ENCODE results near the gene CX3CR1.

CX3CR1 gene

DNA sequence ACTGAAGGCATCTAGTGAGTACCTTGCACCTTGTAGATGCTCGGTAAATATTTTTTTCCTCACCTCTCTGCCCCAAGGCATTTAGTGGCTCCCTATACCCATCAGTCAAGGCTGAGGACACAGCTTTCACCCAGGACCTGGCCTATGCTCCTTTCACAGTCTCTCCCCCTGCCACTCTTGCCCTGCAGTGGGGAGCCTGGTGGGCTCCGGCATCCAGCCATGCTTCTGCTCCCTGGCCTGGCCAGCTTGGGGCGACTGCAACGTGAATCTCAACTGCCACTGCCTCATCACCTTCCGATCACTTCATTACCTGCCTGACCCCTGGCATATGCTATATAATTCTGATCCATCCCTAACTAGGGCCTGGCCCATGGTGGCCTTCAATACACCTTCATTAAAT, 735 bp upstream of the CX3CR1 start:
- TF ChIP-seq GLIS3 (CRISPR knock-in tag; IDR thresholded peaks at IDR 0.05), result no peak
- TF ChIP-seq, protein P1, sequence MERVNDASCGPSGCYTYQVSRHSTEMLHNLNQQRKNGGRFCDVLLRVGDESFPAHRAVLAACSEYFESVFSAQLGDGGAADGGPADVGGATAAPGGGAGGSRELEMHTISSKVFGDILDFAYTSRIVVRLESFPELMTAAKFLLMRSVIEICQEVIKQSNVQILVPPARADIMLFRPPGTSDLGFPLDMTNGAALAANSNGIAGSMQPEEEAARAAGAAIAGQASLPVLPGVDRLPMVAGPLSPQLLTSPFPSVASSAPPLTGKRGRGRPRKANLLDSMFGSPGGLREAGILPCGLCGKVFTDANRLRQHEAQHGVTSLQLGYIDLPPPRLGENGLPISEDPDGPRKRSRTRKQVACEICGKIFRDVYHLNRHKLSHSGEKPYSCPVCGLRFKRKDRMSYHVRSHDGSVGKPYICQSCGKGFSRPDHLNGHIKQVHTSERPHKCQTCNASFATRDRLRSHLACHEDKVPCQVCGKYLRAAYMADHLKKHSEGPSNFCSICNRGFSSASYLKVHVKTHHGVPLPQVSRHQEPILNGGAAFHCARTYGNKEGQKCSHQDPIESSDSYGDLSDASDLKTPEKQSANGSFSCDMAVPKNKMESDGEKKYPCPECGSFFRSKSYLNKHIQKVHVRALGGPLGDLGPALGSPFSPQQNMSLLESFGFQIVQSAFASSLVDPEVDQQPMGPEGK (CRISPR knock-in tag; IDR thresholded peaks at IDR 0.05; ENCODE audit: borderline replicate concordance), result no peak
- TF ChIP-seq ZNF70 (CRISPR knock-in tag; IDR thresholded peaks at IDR 0.05), result no peak
- no peak for ATAC-seq

DNA sequence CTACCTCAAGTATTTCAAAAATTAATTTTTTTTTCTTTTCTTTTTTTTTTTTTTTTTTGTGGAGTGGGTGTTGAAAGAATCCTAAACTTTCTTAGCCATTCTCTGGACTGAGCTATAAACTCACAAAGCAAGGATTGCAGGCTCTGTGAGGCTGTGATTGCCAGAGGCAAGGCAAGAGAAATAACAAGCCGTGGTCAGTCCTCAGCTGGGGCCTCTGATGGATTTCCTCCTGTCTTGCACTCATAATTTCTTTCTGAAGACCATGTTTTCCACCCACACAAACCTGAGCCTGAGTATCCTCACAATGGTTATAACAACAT, 1.3 kb downstream of the CX3CR1 start:
- TF ChIP-seq TOX (CRISPR knock-in tag; IDR thresholded peaks at IDR 0.05; ENCODE audit: borderline replicate concordance) (no peak), ARNTL (CRISPR knock-in tag; IDR thresholded peaks at IDR 0.05; ENCODE audit: borderline replicate concordance, low read depth) (no peak), GLIS3 (CRISPR knock-in tag; IDR thresholded peaks at IDR 0.05) (no peak), CSDC2 (CRISPR knock-in tag; IDR thresholded peaks at IDR 0.05) (no peak), ZC3H10 (CRISPR knock-in tag; IDR thresholded peaks at IDR 0.05) (no peak), ZFP30 (CRISPR knock-in tag; IDR thresholded peaks at IDR 0.05) (no peak)
- TF ChIP-seq, protein P2, sequence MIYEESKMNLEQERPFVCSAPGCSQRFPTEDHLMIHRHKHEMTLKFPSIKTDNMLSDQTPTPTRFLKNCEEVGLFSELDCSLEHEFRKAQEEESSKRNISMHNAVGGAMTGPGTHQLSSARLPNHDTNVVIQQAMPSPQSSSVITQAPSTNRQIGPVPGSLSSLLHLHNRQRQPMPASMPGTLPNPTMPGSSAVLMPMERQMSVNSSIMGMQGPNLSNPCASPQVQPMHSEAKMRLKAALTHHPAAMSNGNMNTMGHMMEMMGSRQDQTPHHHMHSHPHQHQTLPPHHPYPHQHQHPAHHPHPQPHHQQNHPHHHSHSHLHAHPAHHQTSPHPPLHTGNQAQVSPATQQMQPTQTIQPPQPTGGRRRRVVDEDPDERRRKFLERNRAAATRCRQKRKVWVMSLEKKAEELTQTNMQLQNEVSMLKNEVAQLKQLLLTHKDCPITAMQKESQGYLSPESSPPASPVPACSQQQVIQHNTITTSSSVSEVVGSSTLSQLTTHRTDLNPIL (CRISPR knock-in tag; IDR thresholded peaks at IDR 0.05; ENCODE audit: low read depth), result no peak
- TF ChIP-seq, protein P1 (CRISPR knock-in tag; IDR thresholded peaks at IDR 0.05; ENCODE audit: borderline replicate concordance), result no peak
- TF ChIP-seq, protein P3, sequence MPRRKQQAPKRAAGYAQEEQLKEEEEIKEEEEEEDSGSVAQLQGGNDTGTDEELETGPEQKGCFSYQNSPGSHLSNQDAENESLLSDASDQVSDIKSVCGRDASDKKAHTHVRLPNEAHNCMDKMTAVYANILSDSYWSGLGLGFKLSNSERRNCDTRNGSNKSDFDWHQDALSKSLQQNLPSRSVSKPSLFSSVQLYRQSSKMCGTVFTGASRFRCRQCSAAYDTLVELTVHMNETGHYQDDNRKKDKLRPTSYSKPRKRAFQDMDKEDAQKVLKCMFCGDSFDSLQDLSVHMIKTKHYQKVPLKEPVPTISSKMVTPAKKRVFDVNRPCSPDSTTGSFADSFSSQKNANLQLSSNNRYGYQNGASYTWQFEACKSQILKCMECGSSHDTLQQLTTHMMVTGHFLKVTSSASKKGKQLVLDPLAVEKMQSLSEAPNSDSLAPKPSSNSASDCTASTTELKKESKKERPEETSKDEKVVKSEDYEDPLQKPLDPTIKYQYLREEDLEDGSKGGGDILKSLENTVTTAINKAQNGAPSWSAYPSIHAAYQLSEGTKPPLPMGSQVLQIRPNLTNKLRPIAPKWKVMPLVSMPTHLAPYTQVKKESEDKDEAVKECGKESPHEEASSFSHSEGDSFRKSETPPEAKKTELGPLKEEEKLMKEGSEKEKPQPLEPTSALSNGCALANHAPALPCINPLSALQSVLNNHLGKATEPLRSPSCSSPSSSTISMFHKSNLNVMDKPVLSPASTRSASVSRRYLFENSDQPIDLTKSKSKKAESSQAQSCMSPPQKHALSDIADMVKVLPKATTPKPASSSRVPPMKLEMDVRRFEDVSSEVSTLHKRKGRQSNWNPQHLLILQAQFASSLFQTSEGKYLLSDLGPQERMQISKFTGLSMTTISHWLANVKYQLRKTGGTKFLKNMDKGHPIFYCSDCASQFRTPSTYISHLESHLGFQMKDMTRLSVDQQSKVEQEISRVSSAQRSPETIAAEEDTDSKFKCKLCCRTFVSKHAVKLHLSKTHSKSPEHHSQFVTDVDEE (CRISPR knock-in tag; IDR thresholded peaks at IDR 0.05), result no peak
- TF ChIP-seq, protein P4, sequence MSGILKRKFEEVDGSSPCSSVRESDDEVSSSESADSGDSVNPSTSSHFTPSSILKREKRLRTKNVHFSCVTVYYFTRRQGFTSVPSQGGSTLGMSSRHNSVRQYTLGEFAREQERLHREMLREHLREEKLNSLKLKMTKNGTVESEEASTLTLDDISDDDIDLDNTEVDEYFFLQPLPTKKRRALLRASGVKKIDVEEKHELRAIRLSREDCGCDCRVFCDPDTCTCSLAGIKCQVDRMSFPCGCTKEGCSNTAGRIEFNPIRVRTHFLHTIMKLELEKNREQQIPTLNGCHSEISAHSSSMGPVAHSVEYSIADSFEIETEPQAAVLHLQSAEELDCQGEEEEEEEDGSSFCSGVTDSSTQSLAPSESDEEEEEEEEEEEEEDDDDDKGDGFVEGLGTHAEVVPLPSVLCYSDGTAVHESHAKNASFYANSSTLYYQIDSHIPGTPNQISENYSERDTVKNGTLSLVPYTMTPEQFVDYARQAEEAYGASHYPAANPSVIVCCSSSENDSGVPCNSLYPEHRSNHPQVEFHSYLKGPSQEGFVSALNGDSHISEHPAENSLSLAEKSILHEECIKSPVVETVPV (CRISPR knock-in tag; IDR thresholded peaks at IDR 0.05), result no peak
- ATAC-seq, result no peak

DNA sequence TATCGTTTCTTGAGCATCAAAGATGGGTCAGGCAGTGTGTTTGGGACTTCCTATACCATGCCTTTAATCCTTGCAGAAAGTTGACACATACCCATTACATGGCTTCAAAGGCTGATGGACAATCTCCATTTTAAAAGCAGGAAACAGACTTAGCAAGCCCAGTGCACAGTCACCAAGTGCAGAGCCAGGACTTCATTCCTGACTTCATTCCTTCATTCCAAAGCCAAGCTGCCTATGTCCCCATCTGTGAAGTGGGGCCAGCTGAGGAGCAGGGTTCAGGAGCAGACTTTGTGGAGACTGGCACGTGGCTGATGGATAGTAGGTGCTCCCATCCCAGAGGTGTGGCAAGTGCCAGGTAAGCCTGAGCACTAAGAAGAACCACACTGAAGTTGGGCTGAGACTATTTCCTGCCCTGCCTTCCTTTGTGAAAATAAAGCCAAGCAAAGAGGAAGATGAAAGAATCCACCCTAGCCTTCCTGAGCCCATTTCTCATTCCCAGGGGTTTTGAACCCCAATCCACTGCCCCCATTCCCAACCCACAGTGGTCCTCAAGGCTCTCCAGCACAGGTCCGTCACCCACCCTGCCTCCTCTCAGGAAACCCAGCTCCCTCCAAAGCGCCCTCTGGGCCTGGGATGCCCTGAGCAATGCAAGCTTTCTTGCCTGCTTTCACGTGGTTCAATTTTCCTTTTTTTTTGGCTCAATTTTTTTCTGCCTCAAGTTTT, 1.8 kb downstream of the CX3CR1 start:
- TF ChIP-seq CSDC2 (CRISPR knock-in tag; IDR thresholded peaks at IDR 0.05) (no peak), ZFP30 (CRISPR knock-in tag; IDR thresholded peaks at IDR 0.05) (no peak), ESRRG (CRISPR knock-in tag; IDR thresholded peaks at IDR 0.05) (no peak), GLIS3 (CRISPR knock-in tag; IDR thresholded peaks at IDR 0.05) (no peak), OSR1 (CRISPR knock-in tag; IDR thresholded peaks at IDR 0.05) (no peak), SNAI2 (CRISPR knock-in tag; IDR thresholded peaks at IDR 0.05) (no peak), TCF4 (CRISPR knock-in tag; IDR thresholded peaks at IDR 0.05; ENCODE audit: borderline replicate concordance) (no peak), ZFP3 (CRISPR knock-in tag; IDR thresholded peaks at IDR 0.05) (no peak), RARB (CRISPR knock-in tag; IDR thresholded peaks at IDR 0.05) (no peak), ZNF565 (CRISPR knock-in tag; conservative IDR thresholded peaks at IDR 0.05; ENCODE audit: low read depth) (no peak), BACH2 (CRISPR knock-in tag; IDR thresholded peaks at IDR 0.05; ENCODE audit: borderline replicate concordance) (no peak), ZNF70 (CRISPR knock-in tag; IDR thresholded peaks at IDR 0.05) (no peak)
- TF ChIP-seq, protein P5, sequence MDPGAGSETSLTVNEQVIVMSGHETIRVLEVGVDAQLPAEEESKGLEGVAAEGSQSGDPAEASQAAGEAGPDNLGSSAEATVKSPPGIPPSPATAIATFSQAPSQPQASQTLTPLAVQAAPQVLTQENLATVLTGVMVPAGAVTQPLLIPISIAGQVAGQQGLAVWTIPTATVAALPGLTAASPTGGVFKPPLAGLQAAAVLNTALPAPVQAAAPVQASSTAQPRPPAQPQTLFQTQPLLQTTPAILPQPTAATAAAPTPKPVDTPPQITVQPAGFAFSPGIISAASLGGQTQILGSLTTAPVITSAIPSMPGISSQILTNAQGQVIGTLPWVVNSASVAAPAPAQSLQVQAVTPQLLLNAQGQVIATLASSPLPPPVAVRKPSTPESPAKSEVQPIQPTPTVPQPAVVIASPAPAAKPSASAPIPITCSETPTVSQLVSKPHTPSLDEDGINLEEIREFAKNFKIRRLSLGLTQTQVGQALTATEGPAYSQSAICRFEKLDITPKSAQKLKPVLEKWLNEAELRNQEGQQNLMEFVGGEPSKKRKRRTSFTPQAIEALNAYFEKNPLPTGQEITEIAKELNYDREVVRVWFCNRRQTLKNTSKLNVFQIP (CRISPR knock-in tag; IDR thresholded peaks at IDR 0.05; ENCODE audit: borderline replicate concordance, low read depth), result no peak
- TF ChIP-seq, protein P4 (CRISPR knock-in tag; IDR thresholded peaks at IDR 0.05), result no peak
- TF ChIP-seq, protein P2 (CRISPR knock-in tag; IDR thresholded peaks at IDR 0.05; ENCODE audit: low read depth), result no peak

More for the DNA sequence above, 1.8 kb downstream of the CX3CR1 start:
- ATAC-seq, result no peak; the same call in 2 of the 3 replicates
